Neural cell (in vitro differentiated cells): ENCODE measurements around the gene EHMT2. TPM values are rescaled to one million over a fixed set of nuclear protein-coding genes. Genes with fewer than 3 reads are reported as not detected.
"Not testable (repeated sequence)": the region's sequence is repeated elsewhere in the genome, so short reads cannot be mapped to it uniquely, and the experiment has no call there.

Source experiments
- H2AFZ ChIP-seq: fragments of 200-600, 300-800 bp; sonication (generic), shearing (Covaris generic); 2 replicates; pipeline ENCODE4 v1.6.0; 2014; ENCODE audit warnings: low read depth, mild to moderate bottlenecking, antibody characterized with exemption, low read length, moderate library complexity
- H3F3A ChIP-seq: fragments of 200-600 bp; shearing (Covaris generic); 2 replicates; pipeline ENCODE4 v1.6.1; 2016; ENCODE audit warnings: mild to moderate bottlenecking, moderate library complexity, mixed read lengths, antibody characterized with exemption, low read length; ENCODE audit not compliant: insufficient read depth, poor library complexity, severe bottlenecking
- H3K27ac ChIP-seq: fragments of 200-600, 300-800 bp; sonication (generic), shearing (Covaris generic); 2 replicates; pipeline ENCODE4 v1.5.1; 2014; ENCODE audit warnings: mild to moderate bottlenecking, low read length, moderate library complexity
- H3K27me3 ChIP-seq: fragments of 300-800, 200-600 bp; sonication (generic), shearing (Covaris generic); 2 replicates; pipeline ENCODE4 v1.6.0; 2014; ENCODE audit warnings: mild to moderate bottlenecking, low read depth, low read length, moderate library complexity; ENCODE audit not compliant: insufficient read depth
- H3K36me3 ChIP-seq: fragments of 300-800, 200-600 bp; sonication (generic), shearing (Covaris generic); 2 replicates; pipeline ENCODE4 v1.5.1; 2014; ENCODE audit warnings: mild to moderate bottlenecking, antibody characterized with exemption, low read length, moderate library complexity; ENCODE audit not compliant: insufficient read depth
- H3K4me2 ChIP-seq: fragments of 300-800, 200-600 bp; sonication (generic), shearing (Covaris generic); 2 replicates; pipeline ENCODE4 v1.6.0; 2014; ENCODE audit warnings: mild to moderate bottlenecking, low read length
- H3K4me3 ChIP-seq: fragments of 300-800, 200-600 bp; sonication (generic), shearing (Covaris generic); 2 replicates; pipeline ENCODE4 v1.5.1; 2014; ENCODE audit warnings: mild to moderate bottlenecking, low read length, moderate library complexity
- H3K79me2 ChIP-seq: fragments of 200-600 bp; shearing (Covaris generic); replicated peaks from 2 replicates; pipeline ENCODE4 v1.6.0; 2014; ENCODE audit warnings: mild to moderate bottlenecking, low read length, moderate library complexity; ENCODE audit not compliant: insufficient read depth
- H3K9ac ChIP-seq: fragments of 300-800, 200-600 bp; sonication (generic), shearing (Covaris generic); 2 replicates; pipeline ENCODE4 v1.6.1; 2016; ENCODE audit warnings: mild to moderate bottlenecking, low read length, mixed read lengths
- H3K9me2 ChIP-seq: fragments of 200-600 bp; shearing (Covaris generic); 2 replicates; pipeline ENCODE4 v1.6.1; 2016; ENCODE audit warnings: mild to moderate bottlenecking, low read length, mixed read lengths; ENCODE audit not compliant: insufficient read depth
- H3K9me3 ChIP-seq: fragments of 200-600, 300-800 bp; sonication (generic), shearing (Covaris generic); 2 replicates; pipeline ENCODE4 v1.6.1; 2016; ENCODE audit warnings: mild to moderate bottlenecking, mixed run types, low read length, moderate library complexity, mixed read lengths
- H4K20me1 ChIP-seq: fragments of 200-600 bp; shearing (Covaris generic); 2 replicates; pipeline ENCODE4 v1.6.1; 2016; ENCODE audit warnings: mild to moderate bottlenecking, mixed run types; ENCODE audit not compliant: insufficient read depth
- EP300 ChIP-seq: fragments of 450-650 bp; conservative IDR thresholded peaks from 2 replicates; pipeline ENCODE4 v1.6.1; 2014; ENCODE audit warnings: antibody characterized with exemption, mild to moderate bottlenecking, moderate library complexity; ENCODE audit not compliant: poor library complexity, severe bottlenecking
- EZH2 ChIP-seq: fragments of 200-600, 300-800 bp; shearing (Covaris generic), sonication (generic); IDR thresholded peaks from 2 replicates; pipeline ENCODE4 v1.6.1; 2014; ENCODE audit warnings: antibody characterized with exemption, low read length, borderline replicate concordance, mild to moderate bottlenecking; ENCODE audit not compliant: insufficient read depth, poor library complexity, severe bottlenecking
- MXI1 ChIP-seq: fragments of 450-650 bp; conservative IDR thresholded peaks from 2 replicates; pipeline ENCODE4 v1.6.1; 2014; ENCODE audit warnings: antibody characterized with exemption, mild to moderate bottlenecking; ENCODE audit not compliant: poor library complexity, severe bottlenecking
- POLR2AphosphoS5 ChIP-seq: IDR thresholded peaks from 2 replicates; pipeline ENCODE4 v1.6.1; 2012
- RAD21 ChIP-seq: fragments of 450-650 bp; conservative IDR thresholded peaks from 2 replicates; pipeline ENCODE4 v1.6.1; 2014; ENCODE audit warnings: antibody characterized with exemption, mild to moderate bottlenecking, moderate library complexity
- SMC3 ChIP-seq: fragments of 450-650 bp; conservative IDR thresholded peaks from 2 replicates; pipeline ENCODE4 v1.6.1; 2014; ENCODE audit warnings: antibody characterized with exemption, mild to moderate bottlenecking, moderate library complexity; ENCODE audit not compliant: poor library complexity
- TAF1 ChIP-seq: IDR thresholded peaks from 2 replicates; pipeline ENCODE4 v1.6.1; 2012; ENCODE audit warnings: low read depth
- polyA plus RNA-seq: library from polyadenylated mRNA; depleted of rRNA; stranded (reverse); fragments of >200 nt; gene quantifications from 2 replicates; pipeline ENCODE4 v1.2.3, GENCODE V29; 2014
- TF ChIP-seq, protein P1 (sequence below): fragments of 450-650 bp; IDR thresholded peaks from 2 replicates; pipeline ENCODE4 v1.5.1; 2014; ENCODE audit warnings: antibody characterized with exemption, mild to moderate bottlenecking, moderate library complexity; ENCODE audit not compliant: poor library complexity, severe bottlenecking
- TF ChIP-seq, protein P2 (sequence below): IDR thresholded peaks from 2 replicates; pipeline ENCODE4 v1.6.1; 2012; ENCODE audit warnings: borderline replicate concordance

EHMT2 gene
- polyA plus RNA-seq, 1 donor from 2014 or later, result 102 TPM

DNA sequence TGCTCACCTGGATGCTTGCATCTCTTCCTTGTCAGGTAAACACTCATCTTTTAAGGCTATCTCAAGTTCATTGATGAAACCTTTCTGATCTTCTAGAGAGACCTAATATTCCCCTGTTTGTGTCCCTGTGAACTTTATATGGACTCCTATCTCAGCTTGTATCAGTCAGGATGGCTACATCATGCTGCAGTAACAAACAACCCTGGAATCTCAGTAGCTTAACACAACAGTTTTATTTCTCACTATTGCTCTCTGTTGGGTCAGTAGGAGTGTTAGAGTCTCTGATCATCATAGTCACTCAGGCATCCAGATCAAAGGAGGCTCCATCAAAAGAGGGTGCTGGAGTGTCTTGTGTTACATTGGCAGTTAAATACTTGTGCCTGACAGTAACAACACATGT, 17.9 kb upstream of the EHMT2 start:
- Histone ChIP-seq H3K27ac (no peak overlapping the region), H3F3A (no peaks in the 10 kb centered on the region), H3K79me2 (no peaks in the 10 kb centered on the region), H2AFZ (no peak overlapping the region), H3K9ac (no peak overlapping the region), H3K9me3 (no peaks in the 10 kb centered on the region), H3K9me2 (no peaks in the 10 kb centered on the region), H3K4me2 (no peak overlapping the region), H3K4me3 (no peak overlapping the region), H3K36me3 (no peaks in the 10 kb centered on the region), H3K27me3 (no peaks in the 10 kb centered on the region), H4K20me1 (no peaks in the 10 kb centered on the region)
- no peak for TF ChIP-seq RAD21
- TF ChIP-seq, protein P1, sequence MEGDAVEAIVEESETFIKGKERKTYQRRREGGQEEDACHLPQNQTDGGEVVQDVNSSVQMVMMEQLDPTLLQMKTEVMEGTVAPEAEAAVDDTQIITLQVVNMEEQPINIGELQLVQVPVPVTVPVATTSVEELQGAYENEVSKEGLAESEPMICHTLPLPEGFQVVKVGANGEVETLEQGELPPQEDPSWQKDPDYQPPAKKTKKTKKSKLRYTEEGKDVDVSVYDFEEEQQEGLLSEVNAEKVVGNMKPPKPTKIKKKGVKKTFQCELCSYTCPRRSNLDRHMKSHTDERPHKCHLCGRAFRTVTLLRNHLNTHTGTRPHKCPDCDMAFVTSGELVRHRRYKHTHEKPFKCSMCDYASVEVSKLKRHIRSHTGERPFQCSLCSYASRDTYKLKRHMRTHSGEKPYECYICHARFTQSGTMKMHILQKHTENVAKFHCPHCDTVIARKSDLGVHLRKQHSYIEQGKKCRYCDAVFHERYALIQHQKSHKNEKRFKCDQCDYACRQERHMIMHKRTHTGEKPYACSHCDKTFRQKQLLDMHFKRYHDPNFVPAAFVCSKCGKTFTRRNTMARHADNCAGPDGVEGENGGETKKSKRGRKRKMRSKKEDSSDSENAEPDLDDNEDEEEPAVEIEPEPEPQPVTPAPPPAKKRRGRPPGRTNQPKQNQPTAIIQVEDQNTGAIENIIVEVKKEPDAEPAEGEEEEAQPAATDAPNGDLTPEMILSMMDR, result no peak

DNA sequence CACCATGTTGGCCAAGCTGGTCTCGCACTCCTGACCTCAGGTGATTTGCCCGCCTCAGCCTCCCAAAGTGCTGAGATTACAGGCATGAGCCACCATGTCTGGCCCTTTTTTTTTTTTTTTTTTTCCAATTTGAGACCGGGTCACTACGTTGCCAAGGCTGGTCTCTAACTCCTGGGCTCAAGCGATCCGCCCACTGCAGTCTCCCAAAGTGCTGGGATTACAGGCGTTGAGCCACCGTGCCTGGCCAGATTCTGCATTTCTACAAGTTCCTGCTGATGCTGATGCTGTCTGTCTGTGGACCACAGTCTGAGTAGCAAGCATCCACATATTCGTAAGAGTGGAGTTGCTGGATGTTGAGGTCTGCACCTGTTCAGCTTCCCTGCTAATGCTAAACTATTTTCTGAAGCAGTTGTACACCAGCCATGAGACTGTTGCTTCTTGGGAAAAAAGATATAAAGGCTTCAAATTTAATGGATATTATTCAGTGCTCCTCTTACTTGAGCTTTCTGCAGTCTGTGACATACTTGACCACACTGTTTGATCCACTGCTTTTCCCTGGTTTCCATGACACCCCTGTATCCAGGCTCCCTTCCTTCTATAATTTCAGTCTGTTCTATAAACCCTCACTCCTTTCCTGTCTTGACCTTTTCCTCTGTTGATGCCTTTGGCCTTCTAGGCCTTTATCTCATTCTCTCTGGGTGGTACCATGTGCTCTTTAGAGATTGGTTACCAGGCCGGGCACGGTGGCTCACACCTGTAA, 14.5 kb upstream of the EHMT2 start:
- no peak for TF ChIP-seq SMC3
- TF ChIP-seq, protein P2, sequence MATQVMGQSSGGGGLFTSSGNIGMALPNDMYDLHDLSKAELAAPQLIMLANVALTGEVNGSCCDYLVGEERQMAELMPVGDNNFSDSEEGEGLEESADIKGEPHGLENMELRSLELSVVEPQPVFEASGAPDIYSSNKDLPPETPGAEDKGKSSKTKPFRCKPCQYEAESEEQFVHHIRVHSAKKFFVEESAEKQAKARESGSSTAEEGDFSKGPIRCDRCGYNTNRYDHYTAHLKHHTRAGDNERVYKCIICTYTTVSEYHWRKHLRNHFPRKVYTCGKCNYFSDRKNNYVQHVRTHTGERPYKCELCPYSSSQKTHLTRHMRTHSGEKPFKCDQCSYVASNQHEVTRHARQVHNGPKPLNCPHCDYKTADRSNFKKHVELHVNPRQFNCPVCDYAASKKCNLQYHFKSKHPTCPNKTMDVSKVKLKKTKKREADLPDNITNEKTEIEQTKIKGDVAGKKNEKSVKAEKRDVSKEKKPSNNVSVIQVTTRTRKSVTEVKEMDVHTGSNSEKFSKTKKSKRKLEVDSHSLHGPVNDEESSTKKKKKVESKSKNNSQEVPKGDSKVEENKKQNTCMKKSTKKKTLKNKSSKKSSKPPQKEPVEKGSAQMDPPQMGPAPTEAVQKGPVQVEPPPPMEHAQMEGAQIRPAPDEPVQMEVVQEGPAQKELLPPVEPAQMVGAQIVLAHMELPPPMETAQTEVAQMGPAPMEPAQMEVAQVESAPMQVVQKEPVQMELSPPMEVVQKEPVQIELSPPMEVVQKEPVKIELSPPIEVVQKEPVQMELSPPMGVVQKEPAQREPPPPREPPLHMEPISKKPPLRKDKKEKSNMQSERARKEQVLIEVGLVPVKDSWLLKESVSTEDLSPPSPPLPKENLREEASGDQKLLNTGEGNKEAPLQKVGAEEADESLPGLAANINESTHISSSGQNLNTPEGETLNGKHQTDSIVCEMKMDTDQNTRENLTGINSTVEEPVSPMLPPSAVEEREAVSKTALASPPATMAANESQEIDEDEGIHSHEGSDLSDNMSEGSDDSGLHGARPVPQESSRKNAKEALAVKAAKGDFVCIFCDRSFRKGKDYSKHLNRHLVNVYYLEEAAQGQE, result no peak
- TF ChIP-seq RAD21, result no peak
- TF ChIP-seq EZH2, result no peak
- no peak for TF ChIP-seq TAF1
- TF ChIP-seq EP300, result no peak
- no peak for TF ChIP-seq POLR2AphosphoS5
- no peak for TF ChIP-seq MXI1
- TF ChIP-seq, protein P1, result no peak
- no peaks in the 10 kb centered on the region for H3K36me3 ChIP-seq
- no peak overlapping the region for H2AFZ ChIP-seq

GRCh38 chr6:31909298-31909697, 11.8 kb upstream of the EHMT2 start:
- H3K9me2 ChIP-seq, H4K20me1 ChIP-seq, H3F3A ChIP-seq, H3K27me3 ChIP-seq, H3K27ac ChIP-seq, H3K79me2 ChIP-seq, H3K9ac ChIP-seq, H3K36me3 ChIP-seq, H2AFZ ChIP-seq, H3K4me2 ChIP-seq, H3K4me3 ChIP-seq, H3K9me3 ChIP-seq: not testable (repeated sequence)

More for the DNA sequence above, 14.5 kb upstream of the EHMT2 start:
- H3K27ac ChIP-seq, result no peak overlapping the region
- no peaks in the 10 kb centered on the region for H3K9me3 ChIP-seq
- no peaks in the 10 kb centered on the region for H4K20me1 ChIP-seq
- H3K4me2 ChIP-seq, result no peak overlapping the region
- H3K9ac ChIP-seq, result no peak overlapping the region
- no peaks in the 10 kb centered on the region for H3K79me2 ChIP-seq
- H3F3A ChIP-seq, result no peaks in the 10 kb centered on the region
- no peaks in the 10 kb centered on the region for H3K9me2 ChIP-seq
- H3K4me3 ChIP-seq, result no peak overlapping the region
- no peaks in the 10 kb centered on the region for H3K27me3 ChIP-seq
